Measurements from ENCODE around the gene HES5.

Gene HES5

DNA sequence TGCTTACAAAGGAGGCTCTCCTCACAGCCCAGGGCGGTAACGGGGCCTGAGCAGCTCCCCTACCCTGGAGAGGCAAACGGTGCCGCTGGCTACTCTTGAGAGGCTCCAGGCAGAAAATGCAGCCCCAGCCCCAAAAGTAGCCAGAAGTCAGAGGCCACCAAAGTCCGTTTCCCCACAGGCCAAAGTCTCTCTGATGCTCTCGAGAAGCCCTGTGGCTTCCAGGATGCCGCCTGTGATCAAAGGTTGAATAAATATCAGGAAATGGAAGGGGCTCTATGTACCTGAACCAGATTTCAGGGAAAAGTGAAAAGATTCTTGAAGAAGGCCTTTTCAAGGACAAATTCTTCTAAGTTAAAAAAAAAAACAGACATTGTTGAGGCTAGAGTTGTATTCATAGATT, 7.8 kb downstream of the HES5 start:
- no peak for DNase-seq (ENCODE audit: low read depth)
- no peak overlapping the region for H3K4me3 ChIP-seq (ENCODE audit: control insufficient read depth, low read depth, low read length)
- TF ChIP-seq, protein P1, sequence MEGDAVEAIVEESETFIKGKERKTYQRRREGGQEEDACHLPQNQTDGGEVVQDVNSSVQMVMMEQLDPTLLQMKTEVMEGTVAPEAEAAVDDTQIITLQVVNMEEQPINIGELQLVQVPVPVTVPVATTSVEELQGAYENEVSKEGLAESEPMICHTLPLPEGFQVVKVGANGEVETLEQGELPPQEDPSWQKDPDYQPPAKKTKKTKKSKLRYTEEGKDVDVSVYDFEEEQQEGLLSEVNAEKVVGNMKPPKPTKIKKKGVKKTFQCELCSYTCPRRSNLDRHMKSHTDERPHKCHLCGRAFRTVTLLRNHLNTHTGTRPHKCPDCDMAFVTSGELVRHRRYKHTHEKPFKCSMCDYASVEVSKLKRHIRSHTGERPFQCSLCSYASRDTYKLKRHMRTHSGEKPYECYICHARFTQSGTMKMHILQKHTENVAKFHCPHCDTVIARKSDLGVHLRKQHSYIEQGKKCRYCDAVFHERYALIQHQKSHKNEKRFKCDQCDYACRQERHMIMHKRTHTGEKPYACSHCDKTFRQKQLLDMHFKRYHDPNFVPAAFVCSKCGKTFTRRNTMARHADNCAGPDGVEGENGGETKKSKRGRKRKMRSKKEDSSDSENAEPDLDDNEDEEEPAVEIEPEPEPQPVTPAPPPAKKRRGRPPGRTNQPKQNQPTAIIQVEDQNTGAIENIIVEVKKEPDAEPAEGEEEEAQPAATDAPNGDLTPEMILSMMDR (conservative IDR thresholded peaks at IDR 0.05; ENCODE audit: control insufficient read depth, insufficient read depth, low read depth, low read length), result no peak

DNA sequence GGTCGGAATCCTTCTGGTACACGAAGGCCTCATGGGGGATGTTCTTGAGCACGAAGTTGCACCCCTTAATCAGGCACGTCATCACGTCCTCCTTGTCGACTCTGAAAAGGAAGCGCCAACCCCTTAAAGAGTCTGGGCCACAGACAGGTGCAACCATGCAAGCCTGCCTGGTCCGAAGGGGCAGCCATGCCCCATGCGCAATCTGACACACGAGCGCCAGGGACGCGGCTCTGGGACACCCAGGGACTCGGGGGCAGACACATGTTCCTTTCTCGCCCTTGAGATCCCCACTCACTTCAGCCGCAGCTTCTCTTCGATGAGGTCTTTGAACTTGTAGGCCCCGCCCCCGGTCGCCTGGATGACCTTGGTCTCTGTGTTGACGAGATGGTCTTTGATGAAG, 9.3 kb downstream of the HES5 start:
- TF ChIP-seq, protein P1 (conservative IDR thresholded peaks at IDR 0.05; ENCODE audit: control insufficient read depth, insufficient read depth, low read depth, low read length), result no peak

DNA sequence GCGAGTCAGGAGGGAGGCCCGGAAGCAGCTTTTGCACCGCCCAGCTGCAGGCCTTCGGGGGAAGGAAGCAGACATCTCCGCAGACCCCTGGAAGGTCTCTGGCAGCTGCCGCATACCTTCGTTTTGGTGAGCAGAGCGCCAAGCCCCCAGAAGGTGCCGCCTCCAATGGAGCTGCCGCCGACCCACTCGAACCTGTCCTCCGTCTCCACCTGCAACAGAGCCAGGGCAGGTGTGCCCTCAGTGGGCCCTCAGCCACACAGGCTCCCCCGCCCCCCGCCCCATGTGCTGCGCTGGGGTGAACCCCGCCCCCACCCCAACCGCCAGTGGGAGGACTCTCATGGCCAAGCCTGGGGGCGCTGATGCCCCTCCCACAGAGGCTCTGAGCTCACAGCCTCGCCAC, 9.9 kb downstream of the HES5 start:
- H3K4me3 ChIP-seq (ENCODE audit: control insufficient read depth, low read depth, low read length), result no peak overlapping the region
- TF ChIP-seq, protein P1 (conservative IDR thresholded peaks at IDR 0.05; ENCODE audit: control insufficient read depth, insufficient read depth, low read depth, low read length), result no peak
- DNase-seq (ENCODE audit: low read depth), result no peak

More for the DNA sequence above, 9.3 kb downstream of the HES5 start:
- H3K4me3 ChIP-seq (ENCODE audit: control insufficient read depth, low read depth, low read length), result no peak overlapping the region
- no peak for DNase-seq (ENCODE audit: low read depth)

DNA sequence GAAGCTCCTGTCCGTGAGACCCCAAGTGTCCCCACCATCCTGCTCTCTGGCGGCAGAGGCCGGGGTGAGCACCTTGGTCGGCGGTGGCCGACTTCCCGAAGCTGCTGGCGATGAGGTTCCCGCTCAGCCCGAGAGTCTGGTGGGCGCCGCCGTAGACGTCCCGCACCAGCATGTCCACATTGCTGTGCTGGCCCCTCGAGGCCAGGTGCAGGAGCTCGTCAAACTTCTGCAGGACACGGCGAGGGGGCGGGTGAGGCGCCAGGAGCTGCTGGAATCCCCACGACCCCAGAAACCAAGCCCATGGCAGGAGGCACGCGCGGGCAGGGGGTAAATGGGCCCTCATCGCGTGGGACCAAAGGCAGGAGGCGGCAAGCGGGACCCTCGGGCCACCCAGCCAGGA, 10.3 kb downstream of the HES5 start:
- H3K4me3 ChIP-seq (ENCODE audit: control insufficient read depth, low read depth, low read length), result no peak overlapping the region
- TF ChIP-seq, protein P1 (conservative IDR thresholded peaks at IDR 0.05; ENCODE audit: control insufficient read depth, insufficient read depth, low read depth, low read length), result no peak
- no peak for DNase-seq (ENCODE audit: low read depth)

DNA sequence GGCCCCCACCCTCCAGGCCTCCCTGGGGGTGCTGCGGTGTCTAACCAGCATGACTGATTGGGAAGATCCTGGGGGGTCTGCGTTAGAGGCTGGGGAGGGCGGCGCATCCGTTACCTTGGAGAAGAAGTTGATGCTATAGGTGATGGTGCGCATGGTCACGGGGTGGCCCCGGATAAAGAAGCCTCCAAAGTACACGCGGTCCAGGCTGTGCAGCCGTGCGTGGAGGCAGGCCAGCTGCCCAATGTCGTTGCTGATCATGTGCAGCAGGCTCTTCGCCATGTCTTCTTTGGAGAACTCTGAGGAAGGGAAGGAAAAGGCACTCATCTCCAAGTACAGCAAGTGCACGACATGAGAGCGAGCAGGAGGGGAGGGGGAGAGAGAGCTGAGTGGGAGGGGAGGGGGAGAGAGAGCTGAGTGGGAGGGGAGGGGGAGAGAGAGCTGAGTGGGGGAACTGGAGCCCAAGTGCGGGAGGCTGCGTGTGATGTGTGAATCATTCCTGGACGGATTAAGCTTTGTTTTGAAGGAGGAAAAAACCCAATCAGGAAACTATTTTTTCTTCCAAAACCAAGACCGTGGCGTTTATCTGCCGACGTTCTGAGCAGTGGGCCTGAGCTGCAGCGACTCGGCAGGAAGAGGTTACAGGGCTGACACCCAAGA, 10.9 kb downstream of the HES5 start:
- no peak overlapping the region for H3K4me3 ChIP-seq (ENCODE audit: control insufficient read depth, low read depth, low read length)
- TF ChIP-seq, protein P1 (conservative IDR thresholded peaks at IDR 0.05; ENCODE audit: control insufficient read depth, insufficient read depth, low read depth, low read length), result no peak
- no peak for DNase-seq (ENCODE audit: low read depth)

DNA sequence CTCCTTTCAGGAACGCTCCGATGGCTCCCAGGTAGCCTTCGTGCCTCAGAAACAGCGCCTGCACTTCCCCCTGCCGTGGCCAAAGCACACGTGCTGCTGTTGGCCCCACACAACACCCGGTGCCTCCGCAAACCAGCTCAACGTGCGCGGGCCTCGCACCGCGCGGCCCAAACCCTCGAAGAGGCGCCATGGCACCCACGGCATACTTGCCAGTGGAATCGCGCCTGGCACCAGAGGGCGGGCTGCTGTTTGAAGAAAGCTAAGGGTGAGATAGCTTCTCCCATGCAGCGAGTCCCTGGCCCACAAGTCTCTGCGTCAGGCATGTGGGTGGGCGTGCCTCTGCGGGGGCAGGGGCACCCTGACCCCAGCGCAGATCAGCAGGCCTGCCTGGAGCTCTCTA, 11.5 kb downstream of the HES5 start:
- no peak for DNase-seq (ENCODE audit: low read depth)
- TF ChIP-seq, protein P1 (conservative IDR thresholded peaks at IDR 0.05; ENCODE audit: control insufficient read depth, insufficient read depth, low read depth, low read length), result no peak
- no peak overlapping the region for H3K4me3 ChIP-seq (ENCODE audit: control insufficient read depth, low read depth, low read length)

DNA sequence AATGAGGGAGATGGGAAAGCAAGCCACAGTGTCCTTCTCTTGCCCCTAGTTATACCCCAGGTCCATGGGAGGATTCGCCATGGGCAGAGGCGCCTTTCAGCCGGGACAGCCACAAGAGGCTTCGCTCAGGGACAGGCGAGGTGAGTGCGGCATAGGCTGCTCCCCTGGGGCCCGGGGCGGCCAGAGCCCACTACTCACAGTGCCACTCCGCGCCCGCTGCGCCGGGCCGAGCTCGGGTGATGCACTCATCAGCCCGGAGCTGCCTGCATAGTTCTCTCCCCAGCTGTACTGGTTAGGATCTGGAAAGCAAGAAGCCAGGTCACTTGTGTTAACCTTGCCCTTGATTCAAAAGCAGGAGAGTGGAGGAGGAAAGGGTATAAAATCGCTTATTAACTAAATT, 12.1 kb downstream of the HES5 start:
- TF ChIP-seq, protein P1 (conservative IDR thresholded peaks at IDR 0.05; ENCODE audit: control insufficient read depth, insufficient read depth, low read depth, low read length), result no peak
- H3K4me3 ChIP-seq (ENCODE audit: control insufficient read depth, low read depth, low read length), result no peak overlapping the region
- DNase-seq (ENCODE audit: low read depth), result no peak

Measured in fibroblast of mammary gland (primary cell).